MM.1S (cell line): ENCODE data around the gene GBX1.

Experiments used
- DNase-seq: peaks from one replicate; pipeline ENCODE4 v3.0.0-alpha.2; 2015
- H2AFZ ChIP-seq: fragments of 300-600 bp; sonication (generic); 2 replicates; pipeline ENCODE4 v1.6.0; 2016; ENCODE audit warnings: antibody characterized with exemption, low read length
- H3F3A ChIP-seq: fragments of 300-600 bp; sonication (generic); 2 replicates; pipeline ENCODE4 v1.6.1; 2016; ENCODE audit warnings: mild to moderate bottlenecking, antibody characterized with exemption, low read length, moderate library complexity, mixed read lengths; ENCODE audit not compliant: insufficient read depth
- H3K27ac ChIP-seq: fragments of 300-600 bp; sonication (generic); 2 replicates; pipeline ENCODE4 v1.5.1; 2016; ENCODE audit warnings: mild to moderate bottlenecking, low read length
- H3K27me3 ChIP-seq: fragments of 300-600 bp; sonication (generic); replicated peaks from 2 replicates; pipeline ENCODE4 v1.6.0; 2016; ENCODE audit warnings: low read length; ENCODE audit not compliant: insufficient read depth
- H3K36me3 ChIP-seq: fragments of 300-600 bp; sonication (generic); replicated peaks from 2 replicates; pipeline ENCODE4 v1.6.1; 2016; ENCODE audit warnings: mild to moderate bottlenecking, low read length, mixed read lengths; ENCODE audit not compliant: insufficient read depth
- H3K4me1 ChIP-seq: fragments of 300-600 bp; sonication (generic); 2 replicates; pipeline ENCODE4 v1.6.1; 2016; ENCODE audit warnings: low read length, mixed read lengths
- H3K4me2 ChIP-seq: fragments of 300-600 bp; sonication (generic); 2 replicates; pipeline ENCODE4 v1.6.0; 2016; ENCODE audit warnings: low read depth, low read length
- H3K4me3 ChIP-seq: fragments of 300-600 bp; sonication (generic); 2 replicates; pipeline ENCODE4 v1.5.1; 2016; ENCODE audit warnings: low read length, mixed read lengths
- H3K79me2 ChIP-seq: fragments of 300-600 bp; sonication (generic); 2 replicates; pipeline ENCODE4 v1.6.1; 2016; ENCODE audit warnings: mixed run types, low read length, mixed read lengths
- H3K9ac ChIP-seq: fragments of 300-600 bp; sonication (generic); 2 replicates; pipeline ENCODE4 v1.6.1; 2016; ENCODE audit warnings: low read length, mixed read lengths
- H3K9me2 ChIP-seq: fragments of 300-600 bp; sonication (generic); replicated peaks from 2 replicates; pipeline ENCODE4 v1.6.1; 2016; ENCODE audit warnings: mild to moderate bottlenecking, low read length, mixed read lengths; ENCODE audit not compliant: insufficient read depth
- H3K9me3 ChIP-seq: fragments of 300-600 bp; sonication (generic); replicated peaks from 2 replicates; pipeline ENCODE4 v1.6.1; 2016; ENCODE audit warnings: mild to moderate bottlenecking, low read length, mixed read lengths; ENCODE audit not compliant: insufficient read depth
- H4K20me1 ChIP-seq: fragments of 300-600 bp; sonication (generic); 2 replicates; pipeline ENCODE4 v1.6.1; 2016; ENCODE audit warnings: mild to moderate bottlenecking, low read length, moderate library complexity, mixed read lengths; ENCODE audit not compliant: insufficient read depth
- EZH2 ChIP-seq: fragments of 300-600 bp; sonication (generic); optimal IDR thresholded peaks from 2 replicates; pipeline ENCODE3; 2017; ENCODE audit warnings: low read depth, mild to moderate bottlenecking, antibody characterized with exemption, low read length, mixed read lengths
- EZH2phosphoT487 ChIP-seq: fragments of 300-600 bp; sonication (generic); IDR thresholded peaks from 2 replicates; pipeline ENCODE4 v1.6.1; 2018; ENCODE audit warnings: antibody characterized with exemption, low read length
- TF ChIP-seq, protein P1 (sequence below): fragments of 300-600 bp; sonication (generic); IDR thresholded peaks from 2 replicates; pipeline ENCODE4 v1.5.1; 2016; ENCODE audit warnings: antibody characterized with exemption, low read length, mixed read lengths

Gene GBX1

GRCh38 chr7:151186640-151187408 lies 19.3 kb upstream of the GBX1 start, which contains the start of gene ASB10:
ASB10 (minus strand) TSS chr7:151187250; CDS start chr7:151187130, 120 bp downstream.
- no peak for DNase-seq
- Histone ChIP-seq H2AFZ (no peak within 1 kb of the TSS), H3F3A (no peaks in the 10 kb centered on the region), H3K9me3 (no peaks in the 10 kb centered on the region), H3K4me3 (no peak within 1 kb of the TSS), H3K9ac (no peak within 1 kb of the TSS), H3K4me2 (no peak within 1 kb of the TSS), H3K9me2 (no peaks in the 10 kb centered on the region), H4K20me1 (no peaks in the 10 kb centered on the region), H3K27me3 (peaks cover 86% of the 10 kb centered on the region), H3K79me2 (no peaks in the 10 kb centered on the region), H3K27ac (no peak within 1 kb of the TSS), H3K36me3 (no peaks in the 10 kb centered on the region), H3K4me1 (no peaks in the 10 kb centered on the region)
- TF ChIP-seq EZH2: no peak
- TF ChIP-seq EZH2phosphoT487: no peak
- TF ChIP-seq, protein P1, sequence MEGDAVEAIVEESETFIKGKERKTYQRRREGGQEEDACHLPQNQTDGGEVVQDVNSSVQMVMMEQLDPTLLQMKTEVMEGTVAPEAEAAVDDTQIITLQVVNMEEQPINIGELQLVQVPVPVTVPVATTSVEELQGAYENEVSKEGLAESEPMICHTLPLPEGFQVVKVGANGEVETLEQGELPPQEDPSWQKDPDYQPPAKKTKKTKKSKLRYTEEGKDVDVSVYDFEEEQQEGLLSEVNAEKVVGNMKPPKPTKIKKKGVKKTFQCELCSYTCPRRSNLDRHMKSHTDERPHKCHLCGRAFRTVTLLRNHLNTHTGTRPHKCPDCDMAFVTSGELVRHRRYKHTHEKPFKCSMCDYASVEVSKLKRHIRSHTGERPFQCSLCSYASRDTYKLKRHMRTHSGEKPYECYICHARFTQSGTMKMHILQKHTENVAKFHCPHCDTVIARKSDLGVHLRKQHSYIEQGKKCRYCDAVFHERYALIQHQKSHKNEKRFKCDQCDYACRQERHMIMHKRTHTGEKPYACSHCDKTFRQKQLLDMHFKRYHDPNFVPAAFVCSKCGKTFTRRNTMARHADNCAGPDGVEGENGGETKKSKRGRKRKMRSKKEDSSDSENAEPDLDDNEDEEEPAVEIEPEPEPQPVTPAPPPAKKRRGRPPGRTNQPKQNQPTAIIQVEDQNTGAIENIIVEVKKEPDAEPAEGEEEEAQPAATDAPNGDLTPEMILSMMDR: no peak

DNA sequence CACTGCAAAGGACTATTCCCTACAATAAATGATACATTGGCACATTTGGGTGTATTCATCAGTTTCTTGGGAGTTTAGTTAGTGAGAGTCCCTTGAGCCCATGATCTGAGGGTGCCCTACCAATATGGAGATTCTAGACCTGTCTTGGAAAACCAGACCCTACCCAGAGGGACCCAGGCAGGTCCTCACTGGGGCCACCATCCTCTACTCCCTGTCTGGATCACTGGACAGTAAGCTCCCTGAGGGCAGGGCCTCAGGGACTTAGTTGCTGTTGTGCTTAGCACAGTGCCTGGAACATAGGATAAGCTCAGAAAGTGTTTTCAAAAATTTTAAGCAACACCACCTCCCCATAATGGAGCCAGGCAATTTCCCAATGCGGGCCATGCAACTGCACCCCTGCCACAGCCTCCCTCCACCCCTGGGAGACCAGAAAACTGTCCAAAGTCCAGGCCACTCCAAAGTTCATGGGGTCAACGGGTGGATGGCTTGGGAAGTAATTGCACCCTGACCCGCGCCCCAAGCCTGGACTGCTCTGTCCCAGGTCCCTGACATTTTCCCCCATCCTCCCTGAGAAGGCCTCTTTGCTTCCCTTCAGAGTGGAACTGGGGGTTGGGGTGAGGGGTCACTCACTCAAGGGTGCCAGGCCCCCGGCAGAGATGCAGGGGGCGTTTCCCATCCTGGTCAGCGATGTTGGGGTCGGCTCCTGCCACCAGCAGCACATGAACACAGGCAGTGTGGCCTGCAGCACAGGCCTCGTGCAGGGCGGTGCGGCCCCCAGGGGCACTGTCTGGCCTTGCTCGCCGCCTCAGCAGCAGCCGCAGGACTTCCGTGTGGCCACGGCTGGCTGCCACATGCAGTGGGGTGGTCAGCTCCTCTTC lies 18.5 kb upstream of the GBX1 start:
- H4K20me1 ChIP-seq: no peaks in the 10 kb centered on the region
- no peaks in the 10 kb centered on the region for H3K4me1 ChIP-seq
- H2AFZ ChIP-seq: no peak overlapping the region
- TF ChIP-seq EZH2phosphoT487 (no peak), EZH2 (no peak)
- TF ChIP-seq, protein P1: no peak
- H3K4me3 ChIP-seq: no peak overlapping the region
- H3K9me3 ChIP-seq: no peaks in the 10 kb centered on the region
- H3F3A ChIP-seq: no peaks in the 10 kb centered on the region
- peaks cover 86% of the 10 kb centered on the region for H3K27me3 ChIP-seq
- no peak overlapping the region for H3K4me2 ChIP-seq
- H3K79me2 ChIP-seq: no peaks in the 10 kb centered on the region
- DNase-seq: no peak
- no peaks in the 10 kb centered on the region for H3K9me2 ChIP-seq
- no peaks in the 10 kb centered on the region for H3K36me3 ChIP-seq
- no peak overlapping the region for H3K9ac ChIP-seq
- H3K27ac ChIP-seq: no peak overlapping the region

- Histone ChIP-seq H2AFZ (no peak overlapping the region), H3K4me2 (no peak overlapping the region), H3K9me3 (no peaks in the 10 kb centered on the region), H3K79me2 (no peaks in the 10 kb centered on the region), H3K36me3 (no peaks in the 10 kb centered on the region), H3K9me2 (no peaks in the 10 kb centered on the region), H3K4me3 (no peak overlapping the region), H3K27ac (no peak overlapping the region), H3K27me3 (peaks cover 85% of the 10 kb centered on the region), H4K20me1 (no peaks in the 10 kb centered on the region), H3F3A (no peaks in the 10 kb centered on the region), H3K9ac (no peak overlapping the region), H3K4me1 (no peaks in the 10 kb centered on the region)
- no peak for DNase-seq
- TF ChIP-seq, protein P1: no peak
- no peak for TF ChIP-seq EZH2
- TF ChIP-seq EZH2phosphoT487: no peak
These were observed 13.5 kb upstream of the GBX1 start for GRCh38 chr7:151181011-151181431.
